GM12864 (cell line): ENCODE data around the gene MARVELD1.

ENCODE experiments used
- DNase-seq: peaks from one replicate; pipeline ENCODE4 v3.0.0-alpha.2; 2011; ENCODE audit warnings: low read depth
- H3K4me3 ChIP-seq: 2 replicates; pipeline ENCODE4 v1.5.1; 2011; ENCODE audit warnings: mild to moderate bottlenecking, low read depth, low read length, control low read depth
- CTCF ChIP-seq: IDR thresholded peaks from 2 replicates; pipeline ENCODE4 v1.5.1; 2011; ENCODE audit warnings: low read depth, mild to moderate bottlenecking, moderate library complexity, low read length, control low read depth, inconsistent platforms; ENCODE audit errors: missing control alignments

MARVELD1 gene

GRCh38 chr10:97713339-97713825 lies at the start of gene MARVELD1:
Gene MARVELD1, plus strand, starts transcription at chr10:97713730. Its CDS starts 147 bp downstream, at chr10:97713877.
- no peak for DNase-seq
- no peak for TF ChIP-seq CTCF
- peak within 1 kb of the TSS; percentile 67 for H3K4me3 ChIP-seq

GRCh38 chr10:97664282-97664850 lies 49.2 kb upstream of the MARVELD1 start:
- TF ChIP-seq CTCF = no peak
- no peak overlapping the region for H3K4me3 ChIP-seq
- no peak for DNase-seq

GRCh38 chr10:97666992-97667391 lies 46.5 kb upstream of the MARVELD1 start:
- no peak overlapping the region for H3K4me3 ChIP-seq
- TF ChIP-seq CTCF = no peak
- DNase-seq = no peak

GRCh38 chr10:97667463-97667862 lies 46.1 kb upstream of the MARVELD1 start:
- TF ChIP-seq CTCF = no peak
- no peak for DNase-seq
- H3K4me3 ChIP-seq = no peak overlapping the region

- DNase-seq = no peak
- H3K4me3 ChIP-seq = no peak overlapping the region
- no peak for TF ChIP-seq CTCF
These were observed 44.0 kb upstream of the MARVELD1 start for GRCh38 chr10:97669571-97669970.

- H3K4me3 ChIP-seq = no peak overlapping the region
- no peak for TF ChIP-seq CTCF
- DNase-seq = no peak
These were observed 39.6 kb upstream of the MARVELD1 start for GRCh38 chr10:97673736-97674525.
